PFSK-1 (cell line): ENCODE results near the gene GLB1L.

Experiments
- FOXP2 ChIP-seq: optimal IDR thresholded peaks from 2 replicates; pipeline ENCODE3; 2011; ENCODE audit warnings: borderline replicate concordance, control low read depth, inconsistent platforms; ENCODE audit not compliant: insufficient read depth; ENCODE audit errors: extremely low read length, extremely low read depth
- POLR2AphosphoS5 ChIP-seq: IDR thresholded peaks from 2 replicates; pipeline ENCODE4 v1.6.1; 2012; ENCODE audit warnings: low read depth, mild to moderate bottlenecking, control low read depth, low read length, moderate library complexity
- REST ChIP-seq, 2 experiments: IDR thresholded peaks; 2 replicates each; pipeline versions ENCODE4 v1.6.1 to v1.8.0; 2011 to 2012; ENCODE audit warnings: low read depth in 2 of 2, low read length in 2 of 2, control low read depth in 1 of 2, inconsistent platforms in 1 of 2, mild to moderate bottlenecking in 1 of 2, moderate library complexity in 1 of 2; ENCODE audit not compliant: insufficient read depth in 1 of 2
- SIN3A ChIP-seq: IDR thresholded peaks from 2 replicates; pipeline ENCODE4 v1.6.1; 2012; ENCODE audit warnings: mild to moderate bottlenecking, low read length, moderate library complexity, borderline replicate concordance; ENCODE audit not compliant: insufficient read depth
- TAF1 ChIP-seq: IDR thresholded peaks from 2 replicates; pipeline ENCODE4 v1.6.1; 2012; ENCODE audit warnings: low read length, control low read depth, borderline replicate concordance; ENCODE audit not compliant: insufficient read depth

The GLB1L gene

GRCh38 chr2:219250049-219250781, 5.0 kb upstream of the GLB1L start:
- TF ChIP-seq TAF1 (no peak), FOXP2 (no peak), SIN3A (no peak), POLR2AphosphoS5 (no peak), REST (IDR thresholded peaks at IDR 0.05; ENCODE audit: insufficient read depth in 1 of 2, low read depth in 2 of 2, low read length in 2 of 2) (no peak)

GRCh38 chr2:219249203-219249980, 4.1 kb upstream of the GLB1L start:
- TF ChIP-seq FOXP2 (no peak), REST (IDR thresholded peaks at IDR 0.05; ENCODE audit: insufficient read depth in 1 of 2, low read depth in 2 of 2, low read length in 2 of 2) (no peak), SIN3A (no peak), TAF1 (no peak), POLR2AphosphoS5 (no peak; the same call in 1 of the 2 replicates)

GRCh38 chr2:219248845-219249202, 3.6 kb upstream of the GLB1L start:
- TF ChIP-seq REST (IDR thresholded peaks at IDR 0.05; ENCODE audit: insufficient read depth in 1 of 2, low read depth in 2 of 2, low read length in 2 of 2): no peak
- no peak for TF ChIP-seq SIN3A
- TF ChIP-seq POLR2AphosphoS5: no peak
- no peak for TF ChIP-seq TAF1
- no peak for TF ChIP-seq FOXP2

GRCh38 chr2:219247678-219248642, 2.7 kb upstream of the GLB1L start:
- TF ChIP-seq TAF1 (no peak), POLR2AphosphoS5 (no peak), REST (IDR thresholded peaks at IDR 0.05; ENCODE audit: insufficient read depth in 1 of 2, low read depth in 2 of 2, low read length in 2 of 2) (no peak), SIN3A (no peak), FOXP2 (no peak)
